HG03039 (cell line): ENCODE results near the gene TAC3.

ENCODE experiments used
- ATAC-seq: cut with Tn5 transposase; IDR thresholded peaks from one replicate; pipeline ENCODE4 v1.9.1; 2021; ENCODE audit warnings: mild to moderate bottlenecking, moderate library complexity; ENCODE audit not compliant: unreplicated experiment

The TAC3 gene

DNA sequence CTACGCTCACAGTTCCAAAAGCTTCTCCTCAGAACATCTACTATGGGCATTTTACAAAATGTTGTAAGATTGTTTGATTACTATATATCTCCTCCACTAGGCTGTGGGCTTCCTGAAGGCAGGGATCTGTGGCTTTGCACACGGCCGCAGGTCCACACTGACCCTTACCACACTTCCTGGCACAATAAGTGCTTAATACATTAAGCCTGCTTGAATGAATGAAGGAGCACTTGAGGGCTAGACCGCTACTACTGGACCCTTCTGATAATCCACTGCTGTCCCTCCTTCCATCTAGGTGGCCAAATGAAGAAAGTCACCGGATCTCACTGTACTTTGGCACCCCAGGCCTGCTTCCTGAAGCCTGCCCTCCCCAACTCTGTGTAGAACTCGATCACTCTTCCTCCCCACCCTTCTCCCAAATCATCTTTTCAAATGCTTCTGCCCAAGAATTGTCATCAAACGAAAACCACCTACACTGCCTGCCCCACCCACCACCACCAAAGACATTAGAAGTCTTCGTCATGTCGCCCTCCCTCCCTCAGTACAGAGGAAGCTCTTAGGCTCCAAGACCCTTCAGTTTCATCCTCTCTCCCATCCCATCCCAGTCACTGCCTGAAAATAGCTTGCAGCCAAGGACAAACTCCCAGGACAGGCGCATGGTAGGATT is 9.4 kb downstream of the TAC3 start:
- ATAC-seq: no peak

DNA sequence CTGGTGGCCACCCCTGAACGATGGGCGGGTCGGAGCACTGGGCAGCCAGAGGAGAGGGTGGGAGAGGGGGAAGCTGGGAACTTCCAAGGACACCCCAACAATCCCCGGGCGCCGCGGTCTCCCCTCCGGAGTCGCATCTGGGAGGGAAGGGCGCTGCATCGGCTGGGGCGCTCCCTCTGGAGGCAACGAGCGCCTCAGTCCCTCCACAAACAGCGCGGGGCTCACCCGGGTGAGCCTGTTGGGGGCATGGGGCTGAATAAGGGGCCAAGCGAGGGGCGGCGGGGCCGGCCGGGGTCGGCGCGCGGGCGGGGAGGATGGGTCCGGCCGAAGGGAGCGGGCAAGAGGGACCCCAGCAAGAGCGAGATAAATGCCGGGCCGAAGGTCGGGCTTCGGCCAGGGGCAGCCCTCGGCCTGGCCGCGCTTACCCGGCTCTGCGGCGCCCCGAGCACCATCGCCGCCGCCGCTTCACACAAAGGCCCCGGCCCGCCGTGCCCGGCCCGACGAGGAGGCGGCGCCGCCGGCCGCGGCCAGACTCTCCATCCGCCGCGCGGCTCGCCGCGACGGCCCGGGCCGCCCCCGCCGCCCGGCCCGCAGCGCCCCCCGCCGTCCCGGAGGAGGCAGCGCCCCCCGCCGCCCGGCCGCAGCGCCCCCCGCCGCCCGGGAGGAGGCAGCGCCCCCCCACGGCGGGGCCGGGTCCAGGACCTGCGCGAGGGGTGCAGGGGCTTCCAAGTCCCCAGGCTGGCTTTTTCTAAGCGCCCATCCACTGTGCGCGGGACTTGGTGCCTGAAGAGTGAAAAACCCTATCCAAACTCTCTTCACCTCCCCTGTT is 10.1 kb downstream of the TAC3 start, which contains the start of gene ZBTB39:
Gene ZBTB39 (minus strand): TSS at position 567 of the 829 bp plus-strand sequence. CDS start 1,629 bp downstream, outside the sequence.
- ATAC-seq: peak; percentile 49

DNA sequence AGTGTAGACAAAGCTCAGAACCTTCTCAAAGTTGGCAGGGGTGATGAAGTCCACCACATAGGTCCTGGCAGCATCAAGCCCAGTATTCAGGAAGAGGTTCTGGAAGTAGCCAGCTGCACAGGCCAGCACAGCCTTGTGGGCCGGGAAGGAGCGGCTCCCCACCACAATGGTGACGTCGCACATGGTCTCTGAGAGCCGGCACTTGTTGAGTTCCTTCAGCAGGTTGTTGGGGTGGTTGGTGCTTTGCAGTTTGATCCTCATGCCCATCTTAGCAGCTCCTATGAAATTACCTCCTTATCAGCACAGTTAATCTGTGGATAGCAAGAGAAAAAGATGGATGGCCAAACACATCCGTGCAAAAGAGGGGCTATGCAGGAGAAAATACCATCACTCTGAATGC is 11.7 kb downstream of the TAC3 start:
- no peak for ATAC-seq

DNA sequence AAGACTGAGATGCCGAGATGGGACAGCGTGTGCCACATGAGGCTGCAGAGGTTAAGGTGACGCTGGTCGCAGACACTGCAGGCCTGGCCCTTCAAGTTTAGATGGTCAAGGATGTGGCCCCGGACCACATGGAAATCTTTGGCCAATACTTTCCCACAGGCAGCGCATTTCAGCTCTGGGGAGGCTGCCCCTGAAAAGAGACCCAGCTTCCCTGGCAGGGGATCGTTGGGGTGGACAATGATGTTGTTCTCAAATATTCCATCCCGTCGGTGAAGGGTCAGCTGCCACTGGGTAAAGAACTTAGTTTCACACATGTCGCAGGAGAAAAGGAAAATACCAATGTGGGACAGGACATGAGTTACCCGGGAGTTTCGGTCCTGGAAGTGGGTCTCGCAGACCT is 12.9 kb downstream of the TAC3 start:
- no peak for ATAC-seq

DNA sequence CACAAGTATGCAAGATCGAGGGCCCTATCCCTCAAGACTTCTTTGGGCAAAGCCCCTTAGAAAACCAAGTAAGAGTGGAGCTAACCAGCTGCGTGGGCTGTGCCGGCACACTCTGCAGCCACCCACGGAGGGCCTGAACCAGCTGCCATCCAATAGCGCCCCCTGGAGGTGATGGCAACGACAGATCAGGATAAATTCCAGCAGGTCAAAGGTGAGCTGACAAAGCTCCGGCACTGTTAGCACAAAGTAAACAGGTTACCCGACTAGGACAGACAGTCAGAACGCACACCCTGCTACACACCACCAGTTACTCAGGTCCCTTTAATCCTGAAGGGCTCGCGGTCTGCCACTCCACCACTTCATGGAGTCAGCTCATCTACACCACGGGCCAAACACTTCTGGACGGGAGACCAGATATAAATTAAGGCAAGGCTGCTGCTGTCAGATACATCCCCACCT is 14.9 kb downstream of the TAC3 start:
- no peak for ATAC-seq

DNA sequence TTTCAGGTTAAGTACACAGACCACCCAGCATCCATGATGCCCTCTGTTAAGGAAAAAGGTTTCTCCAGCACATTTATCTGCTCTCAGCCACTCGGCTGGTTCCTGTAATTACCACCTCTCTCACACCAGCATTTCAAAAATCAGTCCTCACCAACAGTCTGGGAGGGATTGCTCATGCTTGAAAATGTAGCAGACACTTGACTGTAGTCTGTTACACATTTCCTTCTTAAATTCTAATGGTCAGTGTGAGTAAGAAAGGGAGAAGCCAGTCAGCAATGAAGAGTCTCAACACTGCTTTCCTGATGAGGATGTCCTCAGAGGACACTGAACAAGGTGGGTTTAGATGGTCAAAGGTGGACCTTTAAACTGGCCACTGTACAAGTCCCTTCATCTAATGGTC is 15.9 kb downstream of the TAC3 start:
- no peak for ATAC-seq

- ATAC-seq: no peak
These were observed 16.9 kb downstream of the TAC3 start for GRCh38 chr12:56999456-56999855.

GRCh38 chr12:56998981-56999380 is 17.3 kb downstream of the TAC3 start:
- peak; percentile 66 for ATAC-seq

- ATAC-seq: no peak
These were observed 18.0 kb downstream of the TAC3 start for GRCh38 chr12:56998316-56998715.

GRCh38 chr12:56996793-56997545 is 19.4 kb downstream of the TAC3 start:
- no peak for ATAC-seq

DNA sequence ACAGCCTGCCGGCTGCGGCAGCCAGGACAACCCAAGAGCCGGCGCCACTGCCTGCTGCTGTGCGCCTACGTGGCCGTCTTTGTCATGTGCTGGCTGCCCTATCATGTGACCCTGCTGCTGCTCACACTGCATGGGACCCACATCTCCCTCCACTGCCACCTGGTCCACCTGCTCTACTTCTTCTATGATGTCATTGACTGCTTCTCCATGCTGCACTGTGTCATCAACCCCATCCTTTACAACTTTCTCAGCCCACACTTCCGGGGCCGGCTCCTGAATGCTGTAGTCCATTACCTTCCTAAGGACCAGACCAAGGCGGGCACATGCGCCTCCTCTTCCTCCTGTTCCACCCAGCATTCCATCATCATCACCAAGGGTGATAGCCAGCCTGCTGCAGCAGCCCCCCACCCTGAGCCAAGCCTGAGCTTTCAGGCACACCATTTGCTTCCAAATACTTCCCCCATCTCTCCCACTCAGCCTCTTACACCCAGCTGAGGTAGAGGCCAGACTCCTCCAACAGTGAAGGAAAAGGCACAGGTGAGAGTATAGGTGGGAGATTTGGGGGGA is 20.3 kb downstream of the TAC3 start:
- ATAC-seq: no peak

GRCh38 chr12:56995201-56995929 is 21.0 kb downstream of the TAC3 start:
- no peak for ATAC-seq

GRCh38 chr12:56994231-56994746 is 22.0 kb downstream of the TAC3 start:
- ATAC-seq: no peak

GRCh38 chr12:56993346-56993745 is 23.0 kb downstream of the TAC3 start:
- ATAC-seq: no peak

- no peak for ATAC-seq
These were observed 24.7 kb downstream of the TAC3 start for GRCh38 chr12:56991319-56992246.

- ATAC-seq: no peak
These were observed 25.5 kb downstream of the TAC3 start for GRCh38 chr12:56990648-56991318.

DNA sequence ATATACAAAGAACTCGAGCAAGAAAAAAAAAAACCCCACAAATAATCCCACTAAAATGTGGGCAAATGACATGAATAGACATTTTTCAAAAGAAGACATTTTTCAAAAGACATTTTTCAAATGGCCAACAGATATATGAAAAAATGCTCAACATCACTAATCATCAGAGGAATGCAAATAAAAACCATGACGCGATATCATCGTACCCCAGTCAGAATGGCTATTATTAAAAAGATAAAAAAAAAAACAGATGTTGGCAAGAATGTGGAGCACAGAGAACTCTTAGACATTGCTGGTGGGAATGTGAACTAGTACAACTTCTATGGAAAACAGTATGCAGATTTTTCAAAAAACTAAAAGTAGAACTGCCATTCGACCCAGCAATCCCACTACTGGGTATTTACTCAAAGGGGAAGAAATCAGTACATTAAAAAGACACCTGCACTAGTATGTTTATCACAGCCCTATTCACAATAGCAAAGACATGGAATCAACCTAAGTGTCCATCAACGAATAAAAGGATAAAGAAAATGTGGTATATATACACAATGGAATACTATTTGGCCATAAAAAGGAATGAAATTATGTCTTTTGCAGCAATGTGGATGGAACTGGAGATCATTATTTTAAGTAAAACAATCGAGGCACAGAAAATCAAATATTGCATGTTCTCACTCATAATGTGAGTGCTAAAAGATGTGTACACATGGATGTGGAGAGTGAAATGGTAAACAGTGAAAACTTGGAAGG is 26.3 kb downstream of the TAC3 start:
- no peak for ATAC-seq

DNA sequence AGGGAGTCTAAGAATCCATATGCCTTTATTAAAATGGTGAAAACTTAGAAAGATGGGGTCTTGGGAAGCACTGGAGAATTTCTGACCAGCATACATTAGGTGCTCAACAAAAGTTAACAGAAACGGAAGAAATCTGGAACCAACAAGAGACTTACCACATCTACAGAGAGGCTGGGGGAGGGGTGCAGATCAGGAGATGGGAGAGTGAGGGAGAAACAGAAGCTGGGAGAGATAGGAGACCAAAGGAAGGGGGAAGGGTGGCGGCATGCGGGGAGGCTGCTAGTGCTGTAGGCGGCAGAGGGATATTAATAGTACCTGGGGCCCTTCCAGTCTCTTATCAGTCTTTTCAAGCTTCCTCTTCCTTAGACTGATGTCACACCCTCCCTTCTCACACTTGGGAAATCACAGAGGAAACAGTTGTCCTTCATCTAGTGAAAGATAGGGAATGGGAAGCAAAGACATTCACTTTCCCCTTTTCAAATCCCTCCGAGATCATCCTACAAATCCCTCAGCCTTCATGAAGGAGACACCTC is 28.1 kb downstream of the TAC3 start:
- ATAC-seq: no peak
